ENCODE data around the gene LRFN2. TPM values are rescaled to one million over a fixed set of nuclear protein-coding genes. Genes with fewer than 3 reads are reported as not detected.

The LRFN2 gene
- total RNA-seq, 4 donors from 2014 or later = 0.83 TPM; not detected in 3

- no peak overlapping the region for H3K27ac ChIP-seq
- no peak overlapping the region for H3K4me3 ChIP-seq
- no peaks in the 10 kb centered on the region for H3K27me3 ChIP-seq
- no peaks in the 10 kb centered on the region for H3K4me1 ChIP-seq
- H3K9me3 ChIP-seq = no peaks in the 10 kb centered on the region
- DNase-seq = no peak
- TF ChIP-seq CTCF (IDR thresholded peaks at IDR 0.05) = no peak
- H3K36me3 ChIP-seq = no peaks in the 10 kb centered on the region
These were observed 233.8 kb downstream of the LRFN2 start for GRCh38 chr6:40353197-40353966.

GRCh38 chr6:40352527-40353170, 234.5 kb downstream of the LRFN2 start:
- H3K27me3 ChIP-seq = no peaks in the 10 kb centered on the region
- H3K27ac ChIP-seq = no peak overlapping the region
- H3K9me3 ChIP-seq = no peaks in the 10 kb centered on the region
- no peaks in the 10 kb centered on the region for H3K4me1 ChIP-seq
- no peak overlapping the region for H3K4me3 ChIP-seq
- TF ChIP-seq CTCF (IDR thresholded peaks at IDR 0.05) (no peak), POLR2A (IDR thresholded peaks at IDR 0.05) (no peak)
- DNase-seq = no peak
- no peaks in the 10 kb centered on the region for H3K36me3 ChIP-seq

GRCh38 chr6:40352006-40352405, 235.2 kb downstream of the LRFN2 start:
- Histone ChIP-seq H3K9me3 (no peaks in the 10 kb centered on the region), H3K4me1 (no peaks in the 10 kb centered on the region), H3K36me3 (no peaks in the 10 kb centered on the region), H3K27me3 (no peaks in the 10 kb centered on the region), H3K27ac (no peak overlapping the region), H3K4me3 (no peak overlapping the region)
- DNase-seq = no peak
- no peak for TF ChIP-seq CTCF (IDR thresholded peaks at IDR 0.05)
- no peak for TF ChIP-seq POLR2A (IDR thresholded peaks at IDR 0.05)

- no peaks in the 10 kb centered on the region for H3K4me1 ChIP-seq
- no peak for DNase-seq
- H3K27me3 ChIP-seq = no peaks in the 10 kb centered on the region
- H3K4me3 ChIP-seq = no peak overlapping the region
- TF ChIP-seq POLR2A (IDR thresholded peaks at IDR 0.05) (no peak), CTCF (IDR thresholded peaks at IDR 0.05) (no peak)
- no peaks in the 10 kb centered on the region for H3K9me3 ChIP-seq
- no peak overlapping the region for H3K27ac ChIP-seq
- no peaks in the 10 kb centered on the region for H3K36me3 ChIP-seq
These were observed 236.4 kb downstream of the LRFN2 start for GRCh38 chr6:40350747-40351217.

- no peak for TF ChIP-seq POLR2A (IDR thresholded peaks at IDR 0.05)
- no peak for TF ChIP-seq CTCF (IDR thresholded peaks at IDR 0.05)
- Histone ChIP-seq H3K27me3 (no peaks in the 10 kb centered on the region), H3K36me3 (no peaks in the 10 kb centered on the region), H3K9me3 (no peaks in the 10 kb centered on the region), H3K27ac (no peak overlapping the region), H3K4me1 (no peaks in the 10 kb centered on the region), H3K4me3 (no peak overlapping the region)
- peak in 1 of 3 donors; percentile 22 for DNase-seq
These were observed 237.0 kb downstream of the LRFN2 start for GRCh38 chr6:40349901-40350746.
